ENCODE measurements around the gene MAB21L2.

The MAB21L2 gene

DNA sequence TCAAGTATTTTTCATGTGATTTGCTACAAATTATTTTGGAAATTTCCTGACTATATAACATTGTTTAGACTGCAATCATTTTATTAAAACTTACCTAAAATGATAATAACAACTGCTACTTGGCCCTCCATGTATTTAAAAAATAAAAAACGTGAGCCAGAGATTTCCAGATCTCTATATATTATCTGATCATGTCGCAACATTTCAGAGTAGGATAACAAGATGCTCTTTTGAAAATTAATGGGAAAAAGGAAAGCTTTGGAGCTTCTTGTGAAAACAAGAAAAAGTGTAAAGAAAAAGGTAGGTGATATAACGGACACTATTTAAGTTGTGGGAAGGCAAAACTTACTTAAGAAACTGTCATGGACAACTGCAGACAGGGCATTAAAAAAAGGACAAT, 14.9 kb upstream of the MAB21L2 start:
- Histone ChIP-seq H3K9me3 (ENCODE audit: control insufficient read depth, insufficient read depth, low read length) (no peaks in the 10 kb centered on the region), H3K4me1 (ENCODE audit: insufficient read depth, low read length) (no peaks in the 10 kb centered on the region), H3K36me3 (ENCODE audit: insufficient read depth, low read length) (no peaks in the 10 kb centered on the region), H3K9ac (ENCODE audit: low read depth, low read length) (no peak overlapping the region)

DNA sequence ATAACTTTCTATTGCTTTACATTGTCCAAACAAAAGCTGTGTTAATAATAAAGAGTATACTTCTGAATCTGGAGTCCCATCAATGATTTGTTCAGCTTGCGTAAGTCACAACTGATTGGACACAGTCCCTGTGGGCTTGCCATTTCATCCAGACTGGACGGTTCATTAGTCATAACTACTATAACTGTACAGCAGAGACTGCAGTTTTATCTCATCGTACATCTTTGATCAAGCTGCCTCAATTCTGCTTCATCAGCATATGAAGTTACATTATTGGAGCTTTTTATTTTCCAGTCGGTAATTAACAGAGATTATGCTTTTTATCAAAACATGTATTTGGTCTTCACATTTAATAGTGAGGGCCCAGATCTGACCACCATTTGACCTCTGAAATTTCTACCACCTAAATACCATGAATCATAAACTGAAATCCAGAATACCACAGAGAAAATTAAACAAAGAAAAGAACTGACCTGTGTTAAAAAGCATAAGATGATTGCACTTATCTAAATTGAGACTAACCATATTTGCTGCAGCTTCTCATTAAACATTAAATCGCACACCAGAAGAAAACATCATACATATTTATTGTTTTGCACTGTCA, 12.5 kb upstream of the MAB21L2 start:
- no peaks in the 10 kb centered on the region for H3K4me1 ChIP-seq (ENCODE audit: insufficient read depth, low read length)
- no peak overlapping the region for H3K9ac ChIP-seq (ENCODE audit: low read depth, low read length)
- H3K36me3 ChIP-seq (ENCODE audit: insufficient read depth, low read length): no peaks in the 10 kb centered on the region
- H3K9me3 ChIP-seq (ENCODE audit: control insufficient read depth, insufficient read depth, low read length): no peaks in the 10 kb centered on the region

DNA sequence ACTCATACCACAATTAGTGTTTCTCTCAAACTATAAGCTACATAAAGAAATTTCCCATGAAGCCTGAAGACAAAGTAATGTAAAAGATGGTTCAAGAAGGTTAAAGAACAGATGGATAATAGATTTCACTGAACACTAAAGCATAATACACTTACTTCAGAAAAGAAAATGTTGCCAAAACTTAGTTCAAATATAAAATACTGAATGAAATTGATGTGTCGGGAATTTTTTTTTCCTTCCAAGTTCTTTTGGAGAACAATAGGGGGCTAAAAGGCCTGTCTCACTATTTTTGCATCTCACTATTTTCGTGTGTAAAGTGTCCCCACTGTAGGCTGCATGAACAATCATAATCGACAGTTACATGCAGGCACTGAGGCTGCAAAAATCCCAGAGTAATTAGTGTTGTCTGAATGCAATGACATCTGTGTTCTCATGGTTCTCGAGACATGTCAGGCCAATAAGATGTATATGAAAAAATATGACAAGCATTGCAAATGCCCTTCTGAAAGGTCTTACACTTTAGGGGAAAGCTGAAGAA, 11.9 kb upstream of the MAB21L2 start:
- Histone ChIP-seq H3K9me3 (ENCODE audit: control insufficient read depth, insufficient read depth, low read length) (no peaks in the 10 kb centered on the region), H3K9ac (ENCODE audit: low read depth, low read length) (no peak overlapping the region), H3K4me1 (ENCODE audit: insufficient read depth, low read length) (no peaks in the 10 kb centered on the region), H3K36me3 (ENCODE audit: insufficient read depth, low read length) (no peaks in the 10 kb centered on the region)

DNA sequence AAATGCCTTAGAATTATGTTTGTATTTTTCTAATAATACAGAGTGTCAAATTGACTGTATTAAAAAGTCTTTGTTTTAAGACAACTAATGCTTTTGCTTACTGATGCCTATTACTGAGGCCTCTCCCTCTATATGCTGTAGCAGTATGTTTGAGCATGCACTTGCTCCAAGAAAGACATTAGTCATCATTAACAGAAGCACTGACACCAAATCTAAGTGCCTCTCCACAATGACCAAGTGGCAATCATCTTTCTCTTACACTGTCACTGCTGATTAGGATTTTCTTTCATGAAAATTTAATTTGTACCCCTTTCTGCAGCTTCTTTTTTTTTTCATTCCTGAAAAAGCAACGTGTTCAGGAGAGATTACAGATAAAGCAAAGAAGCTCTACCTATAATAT, 11.1 kb upstream of the MAB21L2 start:
- Histone ChIP-seq H3K36me3 (ENCODE audit: insufficient read depth, low read length) (no peaks in the 10 kb centered on the region), H3K4me1 (ENCODE audit: insufficient read depth, low read length) (no peaks in the 10 kb centered on the region), H3K9ac (ENCODE audit: low read depth, low read length) (no peak overlapping the region), H3K9me3 (ENCODE audit: control insufficient read depth, insufficient read depth, low read length) (no peaks in the 10 kb centered on the region)

DNA sequence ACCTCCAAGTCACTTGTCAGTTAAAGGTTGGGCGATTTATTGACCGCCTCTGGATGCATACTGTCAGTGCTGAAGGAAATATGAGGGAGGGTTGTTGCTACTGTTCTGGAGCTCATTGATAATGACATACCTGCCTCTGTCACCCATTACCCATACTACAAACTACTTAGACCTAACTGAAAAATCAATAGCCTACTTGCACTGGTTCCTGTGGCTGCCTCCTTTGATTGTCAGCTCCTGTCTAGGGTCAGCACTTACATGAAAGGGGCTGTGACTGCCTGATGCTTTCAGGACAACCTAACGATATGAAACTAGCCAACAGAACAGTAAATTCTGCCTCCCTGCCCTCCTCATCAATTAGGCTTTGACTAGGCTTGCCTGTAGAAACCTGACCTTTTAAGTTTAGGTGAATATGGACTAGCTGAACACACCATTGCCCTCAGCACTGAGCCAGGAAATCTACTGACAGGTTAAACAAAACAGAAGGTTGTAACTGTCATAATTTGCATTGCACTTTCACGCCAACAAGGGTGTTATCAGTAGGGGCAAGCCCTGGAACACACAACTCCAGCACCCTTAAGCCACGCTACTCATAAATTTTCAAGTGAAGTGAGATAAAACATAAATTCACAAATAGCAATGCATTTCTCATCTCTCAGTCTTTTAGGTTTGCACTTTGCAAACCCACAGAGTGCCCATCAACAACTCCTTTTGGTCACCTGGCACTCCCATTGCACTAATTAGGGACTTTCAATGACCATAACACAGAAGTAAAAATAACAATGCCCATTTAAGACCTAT, 9.0 kb upstream of the MAB21L2 start:
- no peak overlapping the region for H3K9ac ChIP-seq (ENCODE audit: low read depth, low read length)
- no peaks in the 10 kb centered on the region for H3K4me1 ChIP-seq (ENCODE audit: insufficient read depth, low read length)
- no peaks in the 10 kb centered on the region for H3K9me3 ChIP-seq (ENCODE audit: control insufficient read depth, insufficient read depth, low read length)
- H3K36me3 ChIP-seq (ENCODE audit: insufficient read depth, low read length): no peaks in the 10 kb centered on the region

DNA sequence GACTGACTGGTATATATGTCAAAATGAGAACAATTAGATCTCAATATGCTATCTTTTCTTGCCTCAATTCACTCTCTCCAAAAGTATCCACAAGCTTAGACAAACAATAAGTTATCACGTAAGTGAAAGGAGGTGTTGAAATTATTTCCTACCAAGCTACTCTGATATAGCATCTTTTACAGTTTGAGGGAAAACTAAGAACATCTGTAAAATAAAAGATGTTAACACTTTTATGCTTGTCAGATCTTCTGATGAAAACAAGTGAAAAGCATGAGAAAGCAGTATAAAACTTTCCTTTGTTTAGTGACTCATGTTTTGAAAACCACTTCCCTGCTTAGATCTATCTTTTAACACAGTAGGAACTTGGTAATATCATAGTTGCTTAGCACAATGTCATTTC, 8.4 kb upstream of the MAB21L2 start:
- no peak overlapping the region for H3K9ac ChIP-seq (ENCODE audit: low read depth, low read length)
- H3K4me1 ChIP-seq (ENCODE audit: insufficient read depth, low read length): peaks cover 2% of the 10 kb centered on the region; the same call in 1 of the 2 replicates
- no peaks in the 10 kb centered on the region for H3K36me3 ChIP-seq (ENCODE audit: insufficient read depth, low read length)
- H3K9me3 ChIP-seq (ENCODE audit: control insufficient read depth, insufficient read depth, low read length): no peaks in the 10 kb centered on the region

DNA sequence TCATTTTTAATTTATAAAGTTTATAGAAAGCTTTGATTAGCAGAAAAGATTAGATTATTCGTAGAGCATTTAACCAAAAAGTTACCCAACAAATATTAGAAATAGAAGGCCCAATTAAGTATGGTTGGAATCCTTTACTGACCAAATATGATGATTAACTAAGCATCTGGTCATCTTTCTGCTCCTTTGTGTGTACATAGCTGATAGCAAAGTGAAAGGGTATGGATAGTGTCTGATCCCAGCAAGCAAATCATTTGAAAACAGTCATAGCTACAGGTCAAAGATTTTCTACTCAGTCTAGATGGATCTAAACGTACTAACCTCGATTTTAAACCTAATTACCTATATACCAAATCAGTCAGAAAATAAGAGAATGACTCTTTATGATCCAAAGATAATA, 7.3 kb upstream of the MAB21L2 start:
- no peak overlapping the region for H3K9ac ChIP-seq (ENCODE audit: low read depth, low read length)

DNA sequence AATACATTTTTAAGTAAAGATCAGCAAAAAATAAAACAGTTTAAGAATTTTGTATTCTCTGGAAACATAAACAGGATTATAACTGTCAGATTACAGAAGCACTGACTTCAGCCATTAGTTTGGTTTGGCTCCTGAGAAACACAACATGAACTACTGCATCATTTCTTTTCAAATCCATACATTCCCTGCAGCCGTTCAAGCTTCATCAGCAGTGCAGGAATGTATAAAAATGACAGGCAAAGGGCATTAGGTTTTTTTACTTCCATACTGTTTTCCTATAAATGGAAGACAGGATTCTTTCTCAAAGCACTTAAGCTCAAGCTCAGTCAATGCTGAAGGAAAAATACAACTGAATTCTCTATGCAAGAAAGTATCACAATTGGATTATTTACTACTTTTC, 4.2 kb upstream of the MAB21L2 start:
- Histone ChIP-seq H3K36me3 (ENCODE audit: insufficient read depth, low read length) (no peaks in the 10 kb centered on the region), H3K4me1 (ENCODE audit: insufficient read depth, low read length) (peaks cover 8% of the 10 kb centered on the region), H3K9me3 (ENCODE audit: control insufficient read depth, insufficient read depth, low read length) (no peaks in the 10 kb centered on the region), H3K9ac (ENCODE audit: low read depth, low read length) (no peak overlapping the region)

More for the DNA sequence above, 7.3 kb upstream of the MAB21L2 start:
- Histone ChIP-seq H3K36me3 (ENCODE audit: insufficient read depth, low read length) (no peaks in the 10 kb centered on the region), H3K4me1 (ENCODE audit: insufficient read depth, low read length) (peaks cover 8% of the 10 kb centered on the region), H3K9me3 (ENCODE audit: control insufficient read depth, insufficient read depth, low read length) (no peaks in the 10 kb centered on the region)

DNA sequence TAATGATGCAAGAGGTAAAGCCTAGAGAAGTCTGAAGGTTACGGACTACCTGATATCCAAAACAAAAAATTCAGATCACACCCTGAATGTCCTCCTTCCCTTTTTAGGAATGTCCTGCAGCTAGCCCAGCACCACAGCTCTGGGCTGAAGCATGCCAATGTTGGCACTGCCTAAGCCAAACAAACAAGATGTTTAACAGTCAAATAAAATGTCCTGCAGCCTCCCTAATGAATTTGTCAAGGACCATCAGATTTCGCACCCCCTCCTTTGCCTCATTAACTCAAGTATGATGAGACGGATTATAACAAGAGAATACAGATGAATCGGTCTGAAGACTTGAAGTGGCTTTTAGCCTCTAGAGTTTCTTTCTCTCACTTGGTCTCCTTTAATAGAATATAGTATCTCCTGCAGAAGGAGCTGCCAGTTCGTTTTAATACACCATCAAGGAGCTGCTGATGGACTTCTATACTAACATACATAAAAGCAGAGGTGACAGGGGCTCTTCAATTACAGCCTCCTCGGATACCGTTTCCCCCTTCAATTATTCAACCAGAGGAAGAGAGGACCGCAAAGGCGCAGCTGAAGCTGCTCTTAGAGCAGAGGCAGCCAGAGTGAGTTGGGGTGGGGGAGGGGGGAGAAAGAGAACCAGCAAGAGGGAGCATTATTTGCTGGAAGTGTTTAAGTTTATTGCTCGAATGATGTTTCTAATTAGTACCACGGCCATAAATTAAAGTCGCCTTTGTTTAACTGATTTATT, 3.0 kb upstream of the MAB21L2 start:
- H3K4me1 ChIP-seq (ENCODE audit: insufficient read depth, low read length): peaks cover 8% of the 10 kb centered on the region
- no peaks in the 10 kb centered on the region for H3K9me3 ChIP-seq (ENCODE audit: control insufficient read depth, insufficient read depth, low read length)
- peak overlapping the region; percentile 58; the same call in 1 of the 2 replicates for H3K9ac ChIP-seq (ENCODE audit: low read depth, low read length)
- no peaks in the 10 kb centered on the region for H3K36me3 ChIP-seq (ENCODE audit: insufficient read depth, low read length)

DNA sequence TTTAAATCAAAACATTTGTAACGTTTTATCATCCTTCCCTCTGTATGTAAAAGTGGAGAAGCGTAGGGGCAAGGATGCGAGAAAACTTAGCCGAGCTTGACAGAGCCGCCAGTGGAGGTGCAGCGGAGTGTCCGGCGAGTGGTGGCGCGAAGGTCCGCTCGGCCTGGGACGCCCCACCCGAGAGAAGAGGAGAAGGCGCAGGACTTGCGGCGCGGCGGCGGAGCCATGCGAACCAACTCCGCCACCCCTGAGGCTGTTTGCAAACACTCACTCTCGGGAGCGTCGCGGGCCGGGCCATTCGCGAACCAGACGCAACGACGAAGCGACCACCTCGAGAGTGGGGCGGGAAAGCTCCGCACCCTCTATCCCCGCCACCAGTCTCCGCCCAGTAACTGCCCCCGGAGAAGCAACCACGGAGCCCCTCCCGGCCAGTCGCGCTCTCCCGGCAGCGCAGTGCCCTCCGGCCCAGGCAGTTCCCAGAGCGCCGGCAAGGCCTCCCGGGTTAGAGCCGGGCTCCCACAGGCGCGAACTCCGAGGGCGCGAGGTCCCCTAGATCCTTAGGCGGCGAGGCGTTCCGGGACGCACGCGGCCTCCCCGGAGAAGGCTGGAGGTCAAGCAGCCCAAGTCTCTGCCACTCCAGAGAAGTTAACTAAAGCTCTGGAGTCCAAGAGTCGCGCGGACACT, 2.3 kb upstream of the MAB21L2 start:
- Histone ChIP-seq H3K36me3 (ENCODE audit: insufficient read depth, low read length) (no peaks in the 10 kb centered on the region), H3K9me3 (ENCODE audit: control insufficient read depth, insufficient read depth, low read length) (no peaks in the 10 kb centered on the region), H3K4me1 (ENCODE audit: insufficient read depth, low read length) (peaks cover 8% of the 10 kb centered on the region), H3K9ac (ENCODE audit: low read depth, low read length) (peak overlapping the region; percentile 58; the same call in 1 of the 2 replicates)

DNA sequence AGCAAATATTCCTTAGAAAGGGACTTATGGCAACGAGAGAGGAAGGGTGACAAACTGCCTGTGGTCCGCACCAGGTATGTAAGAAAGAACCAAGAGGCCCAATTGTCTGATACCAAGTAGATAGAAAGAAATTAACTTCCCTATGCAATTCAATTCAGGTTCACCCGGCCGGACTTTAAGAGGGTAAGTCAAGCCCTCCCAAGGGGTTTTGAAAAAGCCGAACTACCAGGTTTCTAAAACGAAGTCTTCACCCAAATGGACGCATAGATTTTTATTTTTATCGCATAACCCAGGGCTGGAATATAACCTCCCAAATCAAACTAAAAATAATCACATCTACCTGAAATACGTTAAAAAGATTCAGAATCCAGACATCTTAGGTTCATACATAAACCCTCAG, 1.6 kb upstream of the MAB21L2 start:
- H3K36me3 ChIP-seq (ENCODE audit: insufficient read depth, low read length): no peaks in the 10 kb centered on the region
- H3K9ac ChIP-seq (ENCODE audit: low read depth, low read length): peak overlapping the region; percentile 58; the same call in 1 of the 2 replicates
- H3K4me1 ChIP-seq (ENCODE audit: insufficient read depth, low read length): peaks cover 8% of the 10 kb centered on the region
- H3K9me3 ChIP-seq (ENCODE audit: control insufficient read depth, insufficient read depth, low read length): no peaks in the 10 kb centered on the region

DNA sequence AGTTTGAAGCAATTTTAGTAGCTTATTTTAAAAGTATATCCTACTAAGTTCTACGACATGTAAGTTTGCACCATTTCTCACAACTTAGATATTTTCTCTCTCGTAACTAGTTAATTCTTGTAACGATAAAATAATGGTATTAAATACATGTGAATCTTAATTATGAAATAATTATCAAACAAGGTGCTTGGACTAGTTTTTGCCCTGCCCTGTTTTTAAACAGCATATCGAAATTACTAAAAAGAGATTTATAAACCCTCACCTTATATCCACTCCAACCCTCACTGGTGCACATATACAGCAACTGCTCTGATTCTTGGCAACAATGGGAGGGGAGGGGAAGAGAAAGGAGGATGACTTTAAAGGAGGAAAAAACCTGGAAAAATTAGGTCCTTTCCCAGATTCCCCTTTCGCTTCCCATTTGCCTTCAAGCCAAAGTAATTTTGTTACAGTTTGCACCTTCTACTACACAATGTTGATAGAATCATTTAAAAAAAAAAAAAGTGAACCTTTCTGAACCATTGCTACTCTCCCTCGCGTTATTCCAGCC, 820 bp upstream of the MAB21L2 start:
- H3K36me3 ChIP-seq (ENCODE audit: insufficient read depth, low read length): no peaks in the 10 kb centered on the region
- peak overlapping the region; percentile 68; the same call in 1 of the 2 replicates for H3K9ac ChIP-seq (ENCODE audit: low read depth, low read length)
- H3K4me1 ChIP-seq (ENCODE audit: insufficient read depth, low read length): peaks cover 8% of the 10 kb centered on the region
- no peaks in the 10 kb centered on the region for H3K9me3 ChIP-seq (ENCODE audit: control insufficient read depth, insufficient read depth, low read length)

DNA sequence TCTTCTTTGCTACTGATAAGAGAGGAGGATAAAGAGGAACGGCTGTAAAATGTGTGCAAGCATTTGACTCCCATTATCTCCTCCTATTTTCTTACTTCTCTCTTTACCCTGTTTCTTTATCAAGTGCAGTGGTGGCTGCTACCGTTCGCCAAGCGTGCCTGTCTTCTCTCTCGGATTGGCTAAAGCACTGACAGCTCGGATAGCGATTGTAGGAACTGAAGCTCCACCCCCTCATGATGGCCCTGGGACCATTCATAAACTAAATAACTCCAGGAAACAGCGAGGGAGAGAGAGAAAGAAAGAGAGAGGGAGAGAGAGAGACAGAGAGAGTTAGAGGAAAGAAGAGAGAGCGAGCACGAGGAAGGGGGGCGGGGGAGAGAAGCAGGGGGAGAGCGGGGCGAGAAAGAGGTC, 305 bp upstream of the MAB21L2 start:
- H3K9me3 ChIP-seq (ENCODE audit: control insufficient read depth, insufficient read depth, low read length): no peaks in the 10 kb centered on the region
- peak overlapping the region; percentile 68; the same call in 1 of the 2 replicates for H3K9ac ChIP-seq (ENCODE audit: low read depth, low read length)
- peaks cover 8% of the 10 kb centered on the region for H3K4me1 ChIP-seq (ENCODE audit: insufficient read depth, low read length)
- no peaks in the 10 kb centered on the region for H3K36me3 ChIP-seq (ENCODE audit: insufficient read depth, low read length)

DNA sequence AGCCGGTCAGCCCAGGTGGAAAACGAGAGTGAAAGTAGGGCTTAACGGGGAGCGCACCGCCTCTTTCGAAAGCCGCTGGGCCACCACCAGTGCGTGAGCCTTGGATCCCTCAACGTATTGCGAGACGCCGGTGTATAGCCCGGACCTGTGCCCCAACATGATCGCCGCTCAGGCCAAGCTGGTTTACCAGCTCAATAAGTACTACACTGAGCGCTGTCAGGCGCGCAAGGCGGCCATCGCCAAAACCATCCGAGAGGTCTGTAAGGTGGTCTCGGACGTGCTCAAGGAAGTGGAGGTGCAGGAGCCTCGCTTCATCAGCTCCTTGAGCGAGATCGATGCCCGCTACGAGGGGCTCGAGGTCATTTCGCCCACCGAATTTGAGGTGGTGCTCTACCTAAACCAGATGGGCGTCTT, 929 bp downstream of the MAB21L2 start:
- H3K36me3 ChIP-seq (ENCODE audit: insufficient read depth, low read length): no peaks in the 10 kb centered on the region
- H3K9ac ChIP-seq (ENCODE audit: low read depth, low read length): peak overlapping the region; percentile 68; the same call in 1 of the 2 replicates
- peaks cover 8% of the 10 kb centered on the region for H3K4me1 ChIP-seq (ENCODE audit: insufficient read depth, low read length)
- H3K9me3 ChIP-seq (ENCODE audit: control insufficient read depth, insufficient read depth, low read length): no peaks in the 10 kb centered on the region
